Stimulated activated CD4-positive, alpha-beta T cell treated with anti-CD3 and anti-CD28 coated beads, Interleukin-1b, Interleukin-23, amount 100 ng/mL, for 24 hours (primary cell): Measurements from ENCODE around the gene AADACL4.
"Not testable (repeated sequence)": the region's sequence is repeated elsewhere in the genome, so short reads cannot be mapped to it uniquely, and the experiment has no call there.

Experiments used
- DNase-seq, 4 experiments: peaks; one replicate each; pipeline ENCODE4 v3.0.0-alpha.2; 2020; ENCODE audit warnings: low read depth in 4 of 4, low spot score in 1 of 4

Gene AADACL4

DNA sequence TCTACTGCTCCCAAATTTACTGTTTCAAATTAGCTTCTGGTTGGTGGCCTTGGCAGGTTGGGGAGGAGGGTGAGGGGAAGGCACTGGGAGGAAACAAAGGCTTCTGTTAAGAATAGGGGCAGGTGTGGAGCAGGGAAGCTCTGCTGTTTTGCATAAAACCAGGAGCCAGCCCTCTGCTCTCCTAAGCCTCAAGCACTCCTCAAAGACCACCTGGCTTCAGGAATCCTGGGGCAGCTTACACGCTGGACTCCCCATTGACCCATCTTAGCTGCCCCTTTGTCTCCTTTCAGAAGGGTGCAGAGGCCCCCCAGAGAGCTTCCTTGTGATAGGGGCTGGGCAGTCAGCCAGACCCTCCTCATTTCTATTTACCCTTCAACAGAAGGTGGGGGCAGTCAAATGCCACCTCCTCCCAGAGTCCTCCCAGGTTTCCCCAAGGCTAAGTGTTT is 14.4 kb upstream of the AADACL4 start:
- no peak for DNase-seq

DNA sequence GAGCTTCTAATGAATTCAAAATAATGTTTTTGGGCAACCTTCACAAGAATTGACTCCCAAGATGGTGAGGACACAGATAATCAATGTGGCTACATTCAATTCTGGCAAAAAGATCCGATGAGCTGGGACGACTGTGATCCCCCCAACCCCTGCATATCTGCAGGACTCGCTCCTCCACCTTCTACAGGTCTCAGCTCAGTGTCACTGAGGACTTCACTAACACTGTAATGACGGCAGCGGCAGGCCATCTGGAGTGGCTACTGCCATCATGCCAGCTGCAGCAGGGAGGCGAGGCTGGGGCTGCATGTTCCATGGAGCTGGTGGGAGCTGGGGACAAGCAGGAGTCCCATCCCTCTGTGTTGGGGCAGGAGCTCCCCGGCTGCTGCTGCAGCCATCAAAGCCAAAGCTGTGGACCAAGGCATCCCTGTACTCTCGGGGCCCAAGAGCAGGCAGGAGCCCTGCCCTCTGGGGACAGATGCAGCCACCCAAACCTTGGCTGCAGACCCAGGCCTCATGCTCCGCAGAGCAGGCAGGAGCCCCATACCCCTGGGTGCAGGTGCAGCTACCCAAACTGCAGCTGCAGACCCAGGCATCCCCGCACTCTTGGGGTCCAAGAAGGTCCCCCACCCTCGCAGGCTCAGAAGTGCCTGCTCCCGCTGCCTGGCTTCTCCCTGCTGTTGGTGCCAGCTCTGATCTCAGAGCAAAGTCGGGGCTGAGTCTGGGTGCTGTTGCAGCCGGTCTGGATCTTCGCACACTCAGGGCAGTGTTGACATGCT is 13.7 kb upstream of the AADACL4 start:
- no peak for DNase-seq

GRCh38 chr1:12630946-12631530 is 12.8 kb upstream of the AADACL4 start:
- DNase-seq = no peak

- no peak for DNase-seq
These were observed 12.3 kb upstream of the AADACL4 start for GRCh38 chr1:12631571-12631970.

GRCh38 chr1:12634156-12634555 is 9.7 kb upstream of the AADACL4 start:
- DNase-seq = no peak

- no peak for DNase-seq
These were observed 9.1 kb upstream of the AADACL4 start for GRCh38 chr1:12634696-12635202.

DNA sequence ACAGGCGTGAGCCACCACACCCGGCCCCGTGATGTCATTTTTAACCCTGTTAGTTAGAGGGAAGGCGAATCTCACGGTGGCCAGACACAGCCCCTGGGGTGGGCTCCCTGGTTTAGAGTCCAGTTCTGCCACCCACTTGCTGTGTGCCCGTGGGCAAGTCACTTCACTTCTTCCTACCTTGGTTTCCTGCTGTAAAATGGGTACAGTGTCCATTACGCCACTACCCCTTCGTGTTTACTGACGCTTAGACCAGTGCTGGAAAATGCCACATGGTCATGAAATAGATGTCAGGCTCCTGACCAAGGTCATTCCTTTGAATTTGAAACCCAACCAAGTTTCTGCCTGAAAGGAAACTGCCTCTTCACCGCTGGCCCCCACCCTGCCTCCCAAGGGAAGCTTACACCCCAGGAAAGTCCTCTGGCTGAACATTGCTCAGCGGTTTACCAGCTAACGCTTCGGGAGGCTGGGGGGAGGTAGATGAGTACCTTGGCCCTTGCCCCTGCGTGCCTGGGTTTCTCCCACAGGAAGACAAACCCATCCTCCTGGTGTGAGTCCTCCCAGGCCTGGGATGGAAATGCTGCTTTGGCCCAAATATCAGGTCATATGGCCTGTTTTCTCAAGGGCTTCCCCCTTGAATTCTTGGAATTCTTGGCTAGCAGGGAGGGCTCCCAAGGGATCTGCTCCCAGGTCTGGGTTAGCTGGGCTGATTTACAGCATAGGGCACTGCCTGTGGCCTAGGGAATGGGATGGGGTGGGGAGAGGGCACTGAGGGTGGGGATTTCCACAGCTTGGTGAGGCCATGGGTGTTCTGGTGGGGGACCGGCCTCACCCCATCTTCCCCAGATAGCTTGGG is 7.6 kb upstream of the AADACL4 start:
- no peak for DNase-seq

DNA sequence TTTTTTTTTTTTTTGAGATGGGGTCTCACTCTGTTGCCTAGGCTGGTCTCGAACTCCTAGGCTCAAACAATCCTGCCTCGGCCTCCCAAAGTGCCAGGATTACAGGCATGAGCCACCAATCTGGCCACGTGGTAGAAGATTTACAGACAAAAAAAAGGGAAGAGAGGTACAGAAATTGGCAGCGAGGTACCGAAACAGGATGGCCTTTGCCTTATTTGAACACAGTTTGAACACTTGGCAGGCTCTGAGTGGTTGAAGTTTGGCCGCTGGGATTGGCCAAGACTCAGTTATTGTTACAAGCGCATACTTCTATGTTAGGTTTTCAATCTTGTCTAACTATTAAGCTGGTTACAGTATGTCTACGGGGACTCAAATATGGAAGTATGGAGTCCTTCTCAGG is 6.2 kb upstream of the AADACL4 start:
- no peak for DNase-seq

DNA sequence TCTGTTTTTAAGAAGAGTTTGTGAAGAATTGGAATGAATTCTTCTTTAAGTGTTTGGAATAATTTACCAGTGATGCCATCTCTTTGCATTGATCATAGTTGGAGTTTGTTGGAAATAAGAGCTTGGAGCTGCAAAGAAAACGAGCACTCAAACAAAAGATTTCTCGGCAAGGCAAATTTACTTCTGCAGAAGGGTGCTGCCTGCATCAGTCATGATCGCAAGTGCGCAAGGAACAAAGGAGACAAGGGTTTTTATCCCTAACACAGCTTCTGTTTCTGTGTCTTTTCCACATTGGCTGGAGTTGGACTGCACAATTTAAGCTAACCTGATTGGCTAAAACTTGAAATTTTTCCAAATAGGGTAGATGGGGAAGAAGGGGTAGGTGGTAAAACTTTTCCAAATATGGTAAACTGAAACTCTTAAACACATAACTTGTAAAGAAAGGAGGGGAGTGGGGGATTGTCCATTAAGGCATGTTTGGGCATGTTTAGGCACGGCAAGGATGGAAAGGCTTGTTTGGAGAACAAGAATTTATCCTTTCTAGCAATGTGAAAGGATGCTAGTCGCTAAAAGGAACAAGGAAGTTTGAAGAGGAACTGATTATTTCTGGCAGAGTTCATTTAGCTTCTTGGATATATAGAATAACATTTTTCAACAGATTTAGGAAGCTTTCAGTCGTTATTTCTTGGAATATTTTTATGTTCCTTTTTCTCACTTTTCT is 3.5 kb upstream of the AADACL4 start:
- DNase-seq = no peak

GRCh38 chr1:12640958-12641272 is 3.0 kb upstream of the AADACL4 start:
- no peak for DNase-seq

DNA sequence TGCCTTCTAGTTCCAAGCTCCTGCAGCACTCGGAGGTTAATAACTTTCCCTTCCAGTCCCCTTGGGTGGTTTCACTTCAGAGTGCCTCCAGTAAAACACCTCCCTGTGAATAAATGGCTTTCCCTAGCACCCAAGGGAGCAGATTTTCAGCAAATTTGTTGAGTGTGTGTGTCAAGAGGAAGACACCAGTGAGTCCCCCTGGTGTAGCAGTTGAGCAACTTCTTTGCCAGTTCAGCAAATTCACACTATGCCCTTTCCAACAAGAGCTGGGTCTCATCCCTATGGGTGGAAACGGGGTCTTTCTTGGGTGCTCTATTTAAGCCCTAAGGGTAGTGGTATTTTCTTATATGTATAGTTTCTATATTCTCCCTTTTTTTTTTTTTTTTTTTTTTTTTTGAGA is 806 bp upstream of the AADACL4 start:
- no peak for DNase-seq

- no peak for DNase-seq
These were observed 352 bp downstream of the AADACL4 start for GRCh38 chr1:12644237-12644636.

- DNase-seq = no peak
These were observed 944 bp downstream of the AADACL4 start for GRCh38 chr1:12644829-12645228.

GRCh38 chr1:12645401-12645800 is 1.5 kb downstream of the AADACL4 start:
- not testable (repeated sequence) for DNase-seq

GRCh38 chr1:12648741-12649140 is 4.9 kb downstream of the AADACL4 start:
- no peak for DNase-seq

DNA sequence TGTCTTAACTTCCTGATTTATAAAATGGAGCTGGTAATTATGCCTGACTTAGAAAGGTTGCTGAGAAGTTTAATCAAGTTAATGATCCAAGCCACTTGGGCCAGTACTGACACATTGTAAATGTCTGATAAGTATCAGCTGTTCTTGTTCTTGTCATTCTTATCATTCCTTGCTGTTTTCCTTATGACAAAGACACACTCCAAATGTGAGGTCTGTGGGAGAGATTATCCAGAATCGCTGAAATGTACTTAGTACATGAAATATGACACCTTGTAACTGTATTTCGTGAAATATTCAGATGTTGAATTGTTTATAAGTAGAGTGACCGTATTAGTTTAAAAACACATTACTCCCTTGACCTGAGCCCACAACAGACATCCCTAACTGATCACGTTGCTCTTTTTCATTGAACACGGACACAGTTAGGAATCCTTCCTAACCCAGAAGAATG is 6.1 kb downstream of the AADACL4 start:
- no peak for DNase-seq

GRCh38 chr1:12654004-12654567 is 10.2 kb downstream of the AADACL4 start:
- DNase-seq = no peak

DNA sequence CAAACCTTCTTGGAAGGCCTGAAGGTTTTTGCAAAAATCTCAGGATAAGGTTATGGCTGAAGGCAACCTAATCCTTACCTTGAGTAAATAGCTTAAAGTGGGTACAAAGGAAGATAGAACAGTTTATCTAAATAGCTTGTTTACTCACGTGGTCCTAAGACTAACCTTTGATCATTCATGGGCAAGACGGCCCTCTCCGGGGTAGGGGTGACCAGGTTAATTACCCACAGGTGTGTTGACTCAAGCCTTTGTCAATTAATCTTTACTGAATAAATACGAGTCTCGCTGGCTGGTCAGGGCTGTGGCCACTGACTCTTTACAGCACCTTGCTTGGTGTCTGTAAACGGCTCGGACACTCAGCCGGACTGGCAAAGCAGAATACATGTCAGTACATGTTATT is 10.8 kb downstream of the AADACL4 start:
- no peak for DNase-seq

- DNase-seq = no peak
These were observed 12.7 kb downstream of the AADACL4 start for GRCh38 chr1:12656575-12656974.

GRCh38 chr1:12657060-12657884 is 13.4 kb downstream of the AADACL4 start:
- DNase-seq = no peak
